SJCRH30 (cell line): ENCODE measurements around the gene ARID4A. TPM values are rescaled to one million over a fixed set of nuclear protein-coding genes. Genes with fewer than 3 reads are reported as not detected.

ENCODE experiments used
- DNase-seq, 2 experiments: peaks; one replicate each; pipeline ENCODE4 v3.0.0-alpha.2; 2015 to 2020
- H3K27ac ChIP-seq: fragments of 250-450 bp; sonication (Bioruptor Pico); 2 replicates; pipeline ENCODE4 v1.5.1; 2020; ENCODE audit warnings: mild to moderate bottlenecking, moderate library complexity
- H3K27me3 ChIP-seq: fragments of 250-450 bp; sonication (Bioruptor Pico); 2 replicates; pipeline ENCODE4 v1.5.1; 2020; ENCODE audit warnings: mild to moderate bottlenecking, moderate library complexity
- H3K36me3 ChIP-seq: fragments of 250-450 bp; sonication (Bioruptor Pico); 2 replicates; pipeline ENCODE4 v1.5.1; 2020; ENCODE audit warnings: mild to moderate bottlenecking, moderate library complexity
- H3K4me1 ChIP-seq: fragments of 250-450 bp; sonication (Bioruptor Pico); 2 replicates; pipeline ENCODE4 v1.5.1; 2020; ENCODE audit warnings: mild to moderate bottlenecking, moderate library complexity
- H3K4me3 ChIP-seq: fragments of 250-450 bp; sonication (Bioruptor Pico); 2 replicates; pipeline ENCODE4 v1.5.1; 2020; ENCODE audit warnings: mild to moderate bottlenecking, moderate library complexity
- H3K9me3 ChIP-seq: fragments of 250-450 bp; sonication (Bioruptor Pico); replicated peaks from 2 replicates; pipeline ENCODE4 v1.5.1; 2020; ENCODE audit warnings: mild to moderate bottlenecking, moderate library complexity
- total RNA-seq: library from RNA; depleted of rRNA; stranded (reverse); fragments of >200 nt; shearing (Covaris generic); gene quantifications from 2 replicates; pipeline ENCODE4 v1.2.3, GENCODE V29; 2014

Gene ARID4A
- total RNA-seq, 1 experiment from 2014 or later, result 12.7 TPM

GRCh38 chr14:58282925-58283593 is 15.3 kb upstream of the ARID4A start:
- Histone ChIP-seq H3K27ac (no peak overlapping the region), H3K36me3 (peaks cover 60% of the 10 kb centered on the region), H3K9me3 (no peaks in the 10 kb centered on the region), H3K27me3 (no peaks in the 10 kb centered on the region), H3K4me1 (peaks cover 4% of the 10 kb centered on the region), H3K4me3 (no peak overlapping the region)
- no peak for DNase-seq

DNA sequence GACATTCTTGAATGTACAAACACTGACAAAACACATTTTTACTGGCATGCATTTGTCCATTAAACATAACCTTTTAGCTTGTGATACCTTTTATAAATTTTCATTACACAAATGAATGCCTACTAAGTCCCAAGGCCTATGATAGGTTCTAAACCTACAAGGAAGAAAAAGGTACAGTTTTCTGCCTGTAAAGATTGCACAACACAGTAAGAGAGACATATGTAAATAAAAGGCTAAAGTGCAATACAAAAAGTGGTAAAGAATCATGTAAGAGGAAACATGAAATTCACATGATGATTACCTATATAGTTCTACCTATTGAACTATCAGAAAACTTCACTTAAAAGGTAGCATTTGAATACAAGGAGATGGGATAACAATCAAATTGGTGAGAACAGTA is 14.6 kb upstream of the ARID4A start:
- H3K27me3 ChIP-seq, result no peaks in the 10 kb centered on the region
- no peak overlapping the region for H3K27ac ChIP-seq
- no peaks in the 10 kb centered on the region for H3K9me3 ChIP-seq
- peaks cover 4% of the 10 kb centered on the region for H3K4me1 ChIP-seq
- H3K4me3 ChIP-seq, result no peak overlapping the region
- DNase-seq, result no peak
- peaks cover 64% of the 10 kb centered on the region for H3K36me3 ChIP-seq

GRCh38 chr14:58285132-58285531 is 13.2 kb upstream of the ARID4A start:
- Histone ChIP-seq H3K36me3 (peaks cover 73% of the 10 kb centered on the region), H3K27me3 (no peaks in the 10 kb centered on the region)
- DNase-seq, result no peak

DNA sequence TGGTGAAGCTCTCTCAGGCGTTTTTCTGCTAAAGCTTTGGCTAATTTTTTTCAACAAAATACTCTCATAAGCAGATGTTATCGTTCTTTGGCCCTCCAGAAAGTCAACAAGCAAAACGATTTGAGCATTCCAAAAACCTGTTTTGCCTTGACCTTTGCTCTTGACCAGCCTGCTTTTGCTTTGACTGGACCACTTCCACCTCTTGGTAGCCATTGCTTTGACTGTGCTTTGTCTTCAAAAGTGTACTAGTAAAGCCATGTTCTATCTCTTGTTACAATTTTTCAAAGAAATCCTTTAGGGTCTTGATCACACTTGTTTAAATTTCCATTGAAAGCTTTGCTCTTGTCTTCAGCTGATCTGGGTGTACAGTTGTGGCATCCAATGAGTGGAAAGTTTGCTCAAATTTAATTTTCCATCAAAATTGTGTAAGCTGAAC is 10.7 kb upstream of the ARID4A start:
- Histone ChIP-seq H3K27ac (no peak overlapping the region), H3K4me3 (no peak overlapping the region), H3K9me3 (no peaks in the 10 kb centered on the region), H3K4me1 (no peaks in the 10 kb centered on the region), H3K27me3 (no peaks in the 10 kb centered on the region), H3K36me3 (peaks cover 89% of the 10 kb centered on the region)
- no peak for DNase-seq

More at GRCh38 chr14:58285132-58285531, 13.2 kb upstream of the ARID4A start:
- peaks cover 4% of the 10 kb centered on the region for H3K4me1 ChIP-seq
- H3K4me3 ChIP-seq, result no peak overlapping the region
- H3K9me3 ChIP-seq, result no peaks in the 10 kb centered on the region
- H3K27ac ChIP-seq, result no peak overlapping the region

DNA sequence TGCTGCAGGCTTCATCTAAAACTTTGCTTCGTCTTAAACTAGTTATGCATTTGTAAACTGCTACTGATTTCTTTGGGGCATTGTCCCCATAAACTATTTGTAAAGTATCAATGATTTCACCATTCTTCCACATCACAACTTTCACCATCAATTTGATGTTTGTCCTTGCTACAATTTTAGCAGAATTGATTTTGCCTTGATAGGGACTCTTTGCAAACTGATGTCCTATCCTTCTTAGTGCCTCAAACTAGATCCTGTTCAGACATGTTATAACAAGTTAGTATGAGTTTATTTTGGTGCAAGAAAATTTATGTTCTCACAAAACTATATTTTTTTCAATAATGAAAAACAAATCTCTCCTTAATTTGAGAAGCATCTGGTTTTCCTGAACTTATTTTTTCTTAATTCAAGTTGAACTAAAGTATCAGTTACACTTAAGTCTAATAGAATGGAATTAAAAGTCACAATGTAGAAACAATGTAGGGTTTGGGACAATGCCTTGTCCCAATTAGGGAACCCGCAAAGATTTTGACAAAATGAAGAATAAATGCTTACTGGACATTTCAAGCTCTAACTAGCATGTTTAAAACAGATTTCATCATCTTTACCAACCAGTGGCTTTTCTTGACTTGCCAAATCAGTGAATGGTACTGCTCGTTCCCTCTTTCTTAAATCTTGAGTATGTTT is 10.1 kb upstream of the ARID4A start:
- no peak overlapping the region for H3K27ac ChIP-seq

GRCh38 chr14:58291646-58292045 is 6.7 kb upstream of the ARID4A start:
- H3K4me1 ChIP-seq, result no peaks in the 10 kb centered on the region
- H3K27ac ChIP-seq, result no peak overlapping the region
- H3K27me3 ChIP-seq, result no peaks in the 10 kb centered on the region
- no peaks in the 10 kb centered on the region for H3K9me3 ChIP-seq
- no peak for DNase-seq
- H3K4me3 ChIP-seq, result no peak overlapping the region
- H3K36me3 ChIP-seq, result peaks cover 68% of the 10 kb centered on the region

More for the DNA sequence above, 10.1 kb upstream of the ARID4A start:
- no peaks in the 10 kb centered on the region for H3K9me3 ChIP-seq
- no peak overlapping the region for H3K4me3 ChIP-seq
- DNase-seq, result no peak
- no peaks in the 10 kb centered on the region for H3K27me3 ChIP-seq
- H3K4me1 ChIP-seq, result no peaks in the 10 kb centered on the region
- peaks cover 88% of the 10 kb centered on the region for H3K36me3 ChIP-seq

- no peaks in the 10 kb centered on the region for H3K27me3 ChIP-seq
- H3K4me3 ChIP-seq, result no peak overlapping the region
- no peaks in the 10 kb centered on the region for H3K9me3 ChIP-seq
- H3K27ac ChIP-seq, result no peak overlapping the region
- H3K36me3 ChIP-seq, result peaks cover 63% of the 10 kb centered on the region
- DNase-seq, result no peak
- H3K4me1 ChIP-seq, result no peaks in the 10 kb centered on the region
Observed at GRCh38 chr14:58292187-58292586, 6.2 kb upstream of the ARID4A start.

- no peaks in the 10 kb centered on the region for H3K4me1 ChIP-seq
- no peaks in the 10 kb centered on the region for H3K9me3 ChIP-seq
- no peaks in the 10 kb centered on the region for H3K27me3 ChIP-seq
- no peak overlapping the region for H3K4me3 ChIP-seq
- no peak for DNase-seq
- H3K36me3 ChIP-seq, result peaks cover 45% of the 10 kb centered on the region
- H3K27ac ChIP-seq, result no peak overlapping the region
Observed at GRCh38 chr14:58294201-58294600, 4.2 kb upstream of the ARID4A start.

GRCh38 chr14:58296726-58297125 is 1.6 kb upstream of the ARID4A start:
- Histone ChIP-seq H3K27me3 (no peaks in the 10 kb centered on the region), H3K36me3 (peaks cover 22% of the 10 kb centered on the region), H3K27ac (peak overlapping the region; percentile 94), H3K9me3 (no peaks in the 10 kb centered on the region), H3K4me3 (peak overlapping the region; percentile 89), H3K4me1 (peaks cover 8% of the 10 kb centered on the region; the same call in 1 of the 2 replicates)
- no peak for DNase-seq

GRCh38 chr14:58297412-58297761 is 968 bp upstream of the ARID4A start:
- H3K4me3 ChIP-seq, result peak overlapping the region; percentile 89
- DNase-seq, result no peak
- H3K4me1 ChIP-seq, result peaks cover 8% of the 10 kb centered on the region; the same call in 1 of the 2 replicates
- H3K27me3 ChIP-seq, result no peaks in the 10 kb centered on the region
- H3K9me3 ChIP-seq, result no peaks in the 10 kb centered on the region
- H3K36me3 ChIP-seq, result peaks cover 15% of the 10 kb centered on the region
- H3K27ac ChIP-seq, result peak overlapping the region; percentile 94

GRCh38 chr14:58297762-58298476 is 436 bp upstream of the ARID4A start:
- H3K27ac ChIP-seq, result peak overlapping the region; percentile 94
- peaks cover 8% of the 10 kb centered on the region; the same call in 1 of the 2 replicates for H3K4me1 ChIP-seq
- H3K9me3 ChIP-seq, result no peaks in the 10 kb centered on the region
- H3K27me3 ChIP-seq, result no peaks in the 10 kb centered on the region
- peaks cover 12% of the 10 kb centered on the region for H3K36me3 ChIP-seq
- H3K4me3 ChIP-seq, result peak overlapping the region; percentile 89
- DNase-seq, result peak; percentile 98 to 99

GRCh38 chr14:58299401-58300330 is 1.3 kb downstream of the ARID4A start:
- peak; percentile 23 to 40 for DNase-seq
- Histone ChIP-seq H3K4me1 (peaks cover 8% of the 10 kb centered on the region; the same call in 1 of the 2 replicates), H3K4me3 (peak overlapping the region; percentile 89), H3K27ac (peak overlapping the region; percentile 24; the same call in 1 of the 2 replicates), H3K27me3 (no peaks in the 10 kb centered on the region), H3K9me3 (no peaks in the 10 kb centered on the region), H3K36me3 (peaks cover 8% of the 10 kb centered on the region)

DNA sequence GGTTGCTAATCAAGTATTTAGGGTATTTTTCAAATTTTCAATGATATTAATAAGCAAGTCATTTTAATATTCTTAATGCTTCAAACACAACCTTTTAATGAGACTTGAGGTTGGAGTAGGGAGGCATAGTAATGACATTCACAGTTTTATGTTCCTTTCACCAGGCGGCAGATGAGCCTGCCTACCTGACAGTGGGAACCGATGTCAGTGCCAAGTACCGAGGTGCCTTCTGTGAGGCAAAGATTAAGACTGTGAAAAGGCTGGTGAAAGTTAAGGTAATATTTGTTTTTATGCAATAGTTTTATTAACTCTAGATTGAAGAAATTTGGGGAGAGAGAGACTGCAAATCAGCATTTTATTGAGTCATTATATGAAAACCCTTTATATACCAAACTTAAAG is 3.1 kb downstream of the ARID4A start:
- H3K9me3 ChIP-seq, result no peaks in the 10 kb centered on the region
- no peak overlapping the region for H3K27ac ChIP-seq
- H3K4me1 ChIP-seq, result peaks cover 8% of the 10 kb centered on the region; the same call in 1 of the 2 replicates
- H3K27me3 ChIP-seq, result no peaks in the 10 kb centered on the region
- peaks cover 15% of the 10 kb centered on the region for H3K36me3 ChIP-seq
- DNase-seq, result no peak
- no peak overlapping the region for H3K4me3 ChIP-seq

GRCh38 chr14:58305730-58306129 is 7.4 kb downstream of the ARID4A start:
- H3K27ac ChIP-seq, result no peak overlapping the region
- no peak overlapping the region for H3K4me3 ChIP-seq
- no peak for DNase-seq
- H3K4me1 ChIP-seq, result peaks cover 3% of the 10 kb centered on the region; the same call in 1 of the 2 replicates
- H3K36me3 ChIP-seq, result peaks cover 17% of the 10 kb centered on the region
- H3K27me3 ChIP-seq, result no peaks in the 10 kb centered on the region
- no peaks in the 10 kb centered on the region for H3K9me3 ChIP-seq
